Measurements from ENCODE around the gene DNASE1L3.
A peak's percentile ranks its signal among the peaks of the same experiment; 100 is the strongest.

Gene DNASE1L3

GRCh38 chr3:58198804-58199203, 12.0 kb downstream of the DNASE1L3 start:
- no peak for DNase-seq

- no peak for DNase-seq
Observed at GRCh38 chr3:58198362-58198761, 12.4 kb downstream of the DNASE1L3 start.

- no peak for DNase-seq
Observed at GRCh38 chr3:58197588-58197987, 13.2 kb downstream of the DNASE1L3 start.

GRCh38 chr3:58193682-58194407, 16.9 kb downstream of the DNASE1L3 start:
- DNase-seq: no peak

- DNase-seq: no peak
Observed at GRCh38 chr3:58192069-58192468, 18.7 kb downstream of the DNASE1L3 start.

GRCh38 chr3:58191361-58191991, 19.3 kb downstream of the DNASE1L3 start:
- no peak for DNase-seq

GRCh38 chr3:58190882-58191281, 19.9 kb downstream of the DNASE1L3 start:
- no peak for DNase-seq

- DNase-seq: no peak
Observed at GRCh38 chr3:58190291-58190690, 20.5 kb downstream of the DNASE1L3 start.

- no peak for DNase-seq
Observed at GRCh38 chr3:58189691-58190090, 21.1 kb downstream of the DNASE1L3 start.

GRCh38 chr3:58188921-58189451, 21.8 kb downstream of the DNASE1L3 start:
- no peak for DNase-seq

GRCh38 chr3:58188173-58188564, 22.6 kb downstream of the DNASE1L3 start:
- DNase-seq: no peak

GRCh38 chr3:58184982-58185360, 25.8 kb downstream of the DNASE1L3 start:
- no peak for DNase-seq

- no peak for DNase-seq
Observed at GRCh38 chr3:58184309-58184981, 26.3 kb downstream of the DNASE1L3 start.

GRCh38 chr3:58183891-58184290, 26.9 kb downstream of the DNASE1L3 start:
- DNase-seq: no peak

GRCh38 chr3:58183221-58183620, 27.6 kb downstream of the DNASE1L3 start:
- DNase-seq: no peak

GRCh38 chr3:58180940-58181587, 29.7 kb downstream of the DNASE1L3 start:
- DNase-seq: no peak

GRCh38 chr3:58180099-58180880, 30.5 kb downstream of the DNASE1L3 start:
- no peak for DNase-seq

GRCh38 chr3:58179235-58180098, 31.3 kb downstream of the DNASE1L3 start:
- no peak for DNase-seq

- no peak for DNase-seq
Observed at GRCh38 chr3:58178528-58179234, 32.1 kb downstream of the DNASE1L3 start.

GRCh38 chr3:58177747-58178527, 32.8 kb downstream of the DNASE1L3 start:
- DNase-seq: peak; percentile 85

Measured in CD4-positive, alpha-beta T cell treated with Interleukin-21 for 1 hour (primary cell).